Hypothalamus (tissue), 51 donors: Measurements from ENCODE around the gene MAD2L1BP.

ENCODE experiments used
- DNase-seq, 51 donors: peaks; one replicate each; lab custom pipeline; 2025; lab: John Stamatoyannopoulos, UW

MAD2L1BP gene

GRCh38 chr6:43680308-43681200, 44.9 kb downstream of the MAD2L1BP start:
- no peak for DNase-seq

- DNase-seq, result no peak
Observed at GRCh38 chr6:43681303-43681702, 45.7 kb downstream of the MAD2L1BP start.

GRCh38 chr6:43682724-43683429, 47.2 kb downstream of the MAD2L1BP start:
- peak in 1 of 51 donors; percentile 11 for DNase-seq

DNA sequence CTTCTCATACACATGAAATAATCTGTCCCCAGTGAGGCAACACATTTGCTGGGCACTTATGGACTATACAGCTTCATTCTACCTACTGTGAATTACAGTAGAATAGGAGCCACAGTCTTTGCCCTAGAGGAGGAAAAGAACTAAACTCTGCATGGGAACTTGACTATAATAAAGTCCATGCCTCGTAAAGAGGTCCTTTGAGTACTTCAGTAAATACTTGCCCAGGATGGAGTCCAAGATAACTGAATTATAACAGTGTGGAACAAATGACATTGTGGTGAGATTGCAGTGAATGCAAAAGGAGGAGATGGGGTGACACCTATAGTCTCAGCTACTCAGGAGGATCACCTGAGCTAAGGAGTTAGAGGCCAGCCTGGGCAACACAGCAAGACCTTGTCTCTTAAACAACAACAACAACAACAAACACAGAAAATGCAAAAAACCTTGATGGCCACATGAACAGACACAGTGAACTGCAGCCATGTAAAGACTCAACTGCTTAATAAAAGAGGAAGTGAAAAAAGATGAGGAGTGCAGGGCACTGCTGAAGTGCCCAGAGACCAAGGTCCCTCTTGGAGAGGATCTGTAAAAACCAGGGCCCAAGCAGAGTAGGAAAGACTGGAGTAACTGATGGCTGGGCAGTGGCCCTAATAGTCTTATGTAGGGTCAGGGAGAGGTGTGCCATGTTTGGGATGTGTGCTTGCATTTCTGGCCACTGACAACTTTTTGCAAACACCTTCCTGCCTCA, 48.2 kb downstream of the MAD2L1BP start:
- no peak for DNase-seq

GRCh38 chr6:43687079-43687436, 51.4 kb downstream of the MAD2L1BP start:
- DNase-seq, result no peak

- DNase-seq, result peak in 49 of 51 donors; percentile 24 to 90 (median 68)
Observed at GRCh38 chr6:43687437-43688347, 52.1 kb downstream of the MAD2L1BP start, which contains the start of gene MRPS18A. MRPS18A (minus strand) TSS chr6:43687791; CDS start chr6:43687779, 12 bp downstream.

DNA sequence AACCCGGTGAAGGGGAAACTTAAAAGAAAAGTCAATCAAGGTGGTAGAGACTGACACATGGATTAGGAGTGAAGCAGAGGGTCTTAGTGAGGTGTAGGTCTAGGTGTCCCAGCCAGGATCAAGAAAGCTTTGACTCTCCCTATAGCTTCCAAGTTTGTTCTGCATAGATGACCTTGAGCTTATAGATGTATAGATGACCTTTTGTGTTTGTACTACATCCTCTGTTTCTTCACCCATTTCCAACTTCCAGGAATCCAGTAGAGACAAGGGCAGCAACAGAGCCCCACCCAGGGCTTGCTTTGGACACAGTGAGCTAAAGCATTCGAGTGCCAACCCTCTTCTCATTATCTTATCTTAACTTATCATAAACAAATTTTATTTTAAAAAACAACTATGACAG, 53.8 kb downstream of the MAD2L1BP start:
- no peak for DNase-seq
